Neuron (in vitro differentiated cells): ENCODE measurements around the gene SLC13A4.

Experiments
- H2AFZ ChIP-seq: one replicate; pipeline ENCODE4 v1.6.1; 2013; ENCODE audit warnings: low read depth, mild to moderate bottlenecking, inconsistent platforms, low read length, moderate library complexity
- H3K27me3 ChIP-seq: one replicate; pipeline ENCODE4 v1.6.1; 2013; ENCODE audit warnings: low read length; ENCODE audit not compliant: insufficient read depth
- H3K36me3 ChIP-seq: one replicate; pipeline ENCODE4 v1.6.1; 2013; ENCODE audit warnings: low read length; ENCODE audit not compliant: insufficient read depth
- H3K4me1 ChIP-seq: one replicate; pipeline ENCODE4 v1.6.1; 2013; ENCODE audit warnings: low read length; ENCODE audit not compliant: insufficient read depth
- H3K4me3 ChIP-seq: 2 replicates; pipeline ENCODE4 v1.5.1; 2013; ENCODE audit warnings: mild to moderate bottlenecking, low read length, moderate library complexity
- H3K9me3 ChIP-seq: one replicate; pipeline ENCODE4 v1.6.1; 2013; ENCODE audit warnings: low read length

The SLC13A4 gene

DNA sequence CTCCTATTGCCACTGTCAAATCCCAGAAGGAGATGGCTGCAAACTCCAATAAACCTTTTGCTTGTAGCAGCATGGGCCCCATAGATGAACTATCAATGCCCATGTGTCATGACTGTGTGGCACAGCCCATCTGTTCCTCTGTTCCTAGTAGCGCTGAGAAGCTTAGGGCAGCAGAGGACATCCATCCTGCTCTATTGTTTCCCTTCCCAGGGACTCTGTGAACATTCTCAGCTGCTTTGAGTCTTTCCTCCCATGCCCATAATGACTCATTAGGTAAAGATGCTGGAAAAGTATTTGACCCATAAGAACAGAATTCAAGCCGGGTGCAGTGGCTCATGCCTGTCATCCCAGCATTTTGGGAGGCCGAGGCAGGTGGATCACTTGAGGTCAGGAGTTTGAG is 37.4 kb downstream of the SLC13A4 start:
- H3K4me1 ChIP-seq = no peaks in the 10 kb centered on the region
- H3K36me3 ChIP-seq = peaks cover 18% of the 10 kb centered on the region
- no peak overlapping the region for H3K4me3 ChIP-seq
- H3K27me3 ChIP-seq = no peaks in the 10 kb centered on the region
- H3K9me3 ChIP-seq = no peaks in the 10 kb centered on the region
- H2AFZ ChIP-seq = no peak overlapping the region

GRCh38 chr7:135687466-135687865 is 40.5 kb downstream of the SLC13A4 start:
- H3K4me1 ChIP-seq = no peaks in the 10 kb centered on the region
- H3K9me3 ChIP-seq = no peaks in the 10 kb centered on the region
- no peak overlapping the region for H3K4me3 ChIP-seq
- peaks cover 14% of the 10 kb centered on the region for H3K36me3 ChIP-seq
- H2AFZ ChIP-seq = no peak overlapping the region
- no peaks in the 10 kb centered on the region for H3K27me3 ChIP-seq

DNA sequence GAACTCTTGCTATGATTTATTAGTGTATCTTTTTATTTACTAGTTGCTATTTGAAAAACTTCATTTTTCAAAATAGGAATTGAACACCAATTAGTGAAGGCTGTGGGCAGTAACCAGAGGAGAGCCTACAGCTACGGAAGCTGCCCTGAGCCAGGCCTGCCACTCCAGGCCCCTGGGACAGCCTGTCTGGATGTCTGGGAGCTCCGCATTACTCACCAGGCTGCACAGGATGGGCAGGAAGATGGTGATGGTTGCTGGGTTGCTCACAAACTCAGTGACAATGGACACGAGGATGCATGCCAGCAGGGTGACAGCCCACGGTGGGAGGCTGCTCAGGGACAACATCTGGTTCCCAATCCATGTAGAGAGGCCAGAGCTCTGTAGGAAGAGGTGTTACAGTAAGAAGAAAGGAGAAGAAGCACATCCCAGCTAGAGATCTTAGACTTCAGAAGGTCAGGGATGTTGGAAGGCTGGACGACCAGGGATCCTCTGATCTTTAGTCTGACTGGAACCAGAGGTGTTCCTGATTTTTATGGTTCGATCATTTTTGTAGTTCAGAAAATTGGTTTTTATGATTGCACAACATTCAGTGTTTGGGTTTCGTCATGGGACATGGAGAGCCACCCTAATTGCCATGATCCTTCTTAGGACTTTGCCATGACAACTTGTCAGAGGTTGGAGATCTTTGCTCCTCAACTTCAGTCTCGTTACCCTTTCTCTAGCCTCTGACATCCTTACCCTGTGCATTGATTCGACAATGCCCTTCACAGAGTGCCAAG is 42.5 kb downstream of the SLC13A4 start:
- no peak overlapping the region for H3K4me3 ChIP-seq
- H3K27me3 ChIP-seq = no peaks in the 10 kb centered on the region
- H3K4me1 ChIP-seq = no peaks in the 10 kb centered on the region
- peaks cover 5% of the 10 kb centered on the region for H3K36me3 ChIP-seq
- H3K9me3 ChIP-seq = no peaks in the 10 kb centered on the region
- no peak overlapping the region for H2AFZ ChIP-seq

DNA sequence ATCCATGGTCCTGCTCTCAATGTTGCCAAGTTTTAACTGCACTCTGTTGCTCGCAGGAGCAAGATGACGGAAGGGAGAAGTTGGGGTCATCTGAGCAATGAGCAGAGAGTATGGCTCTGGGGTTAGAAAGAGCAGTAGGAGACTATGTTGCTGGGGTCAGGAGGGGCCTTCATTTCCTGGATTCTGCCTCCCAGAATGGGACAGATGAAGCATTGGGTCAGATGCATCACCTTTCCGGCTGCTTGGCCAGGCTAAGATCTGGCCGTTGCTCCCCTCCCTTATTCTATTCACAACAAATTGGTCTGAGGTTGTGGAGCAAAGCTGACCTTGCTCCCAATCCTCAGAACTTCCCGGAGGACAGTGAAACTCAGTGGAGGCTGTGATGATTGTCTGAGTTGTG is 43.3 kb downstream of the SLC13A4 start:
- no peaks in the 10 kb centered on the region for H3K9me3 ChIP-seq
- no peak overlapping the region for H2AFZ ChIP-seq
- H3K27me3 ChIP-seq = no peaks in the 10 kb centered on the region
- no peaks in the 10 kb centered on the region for H3K4me1 ChIP-seq
- peaks cover 5% of the 10 kb centered on the region for H3K36me3 ChIP-seq
- H3K4me3 ChIP-seq = no peak overlapping the region

DNA sequence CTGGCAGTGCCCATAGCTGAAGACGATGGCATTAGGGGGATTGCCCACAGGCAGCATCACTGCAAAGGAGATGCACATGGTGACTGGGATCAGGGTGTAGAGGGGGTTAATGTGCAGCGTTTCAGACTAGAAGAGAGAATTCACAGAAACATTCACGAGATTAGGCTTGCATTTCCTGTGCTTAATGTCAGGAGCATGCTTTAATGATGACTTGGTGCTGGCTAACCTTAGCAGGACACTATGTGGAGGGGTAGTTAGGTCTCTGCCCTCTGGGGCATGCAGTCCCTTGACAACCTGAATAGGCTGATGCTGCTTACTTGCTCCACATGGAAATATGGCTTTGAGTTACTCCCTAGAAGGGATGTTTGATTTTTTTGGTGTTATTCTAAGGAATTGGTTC is 43.9 kb downstream of the SLC13A4 start:
- no peaks in the 10 kb centered on the region for H3K27me3 ChIP-seq
- no peaks in the 10 kb centered on the region for H3K9me3 ChIP-seq
- no peaks in the 10 kb centered on the region for H3K4me1 ChIP-seq

GRCh38 chr7:135683609-135684008 is 44.4 kb downstream of the SLC13A4 start:
- no peaks in the 10 kb centered on the region for H3K36me3 ChIP-seq
- H3K4me3 ChIP-seq = no peak overlapping the region
- no peak overlapping the region for H2AFZ ChIP-seq
- no peaks in the 10 kb centered on the region for H3K27me3 ChIP-seq
- no peaks in the 10 kb centered on the region for H3K4me1 ChIP-seq
- no peaks in the 10 kb centered on the region for H3K9me3 ChIP-seq

More for the DNA sequence above, 43.9 kb downstream of the SLC13A4 start:
- H3K36me3 ChIP-seq = no peaks in the 10 kb centered on the region
- no peak overlapping the region for H3K4me3 ChIP-seq
- no peak overlapping the region for H2AFZ ChIP-seq

- H3K4me3 ChIP-seq = no peak overlapping the region
- H3K36me3 ChIP-seq = peaks cover 11% of the 10 kb centered on the region
- no peak overlapping the region for H2AFZ ChIP-seq
- no peaks in the 10 kb centered on the region for H3K27me3 ChIP-seq
- no peaks in the 10 kb centered on the region for H3K9me3 ChIP-seq
- H3K4me1 ChIP-seq = no peaks in the 10 kb centered on the region
Observed at GRCh38 chr7:135682191-135682590, 45.8 kb downstream of the SLC13A4 start.

DNA sequence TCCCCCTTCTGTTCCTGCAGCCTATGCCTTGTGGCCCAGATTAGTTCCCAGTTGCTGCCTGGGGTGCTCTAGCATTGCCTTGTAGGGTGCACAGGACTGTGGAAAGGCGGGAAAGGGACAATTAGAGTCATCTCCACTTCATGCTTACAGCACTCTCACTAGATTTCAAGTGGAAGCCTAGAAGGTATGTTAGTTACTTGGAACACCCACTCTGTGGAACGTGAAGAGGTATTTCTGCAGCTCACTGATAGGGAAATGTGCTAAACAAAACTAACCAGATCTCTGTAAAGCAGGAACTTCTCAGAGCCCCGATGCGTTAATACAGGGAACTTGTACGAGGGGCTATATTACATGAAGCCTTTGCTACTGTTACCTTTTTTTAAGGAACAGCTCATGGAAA is 46.2 kb downstream of the SLC13A4 start:
- no peak overlapping the region for H3K4me3 ChIP-seq
- H3K4me1 ChIP-seq = no peaks in the 10 kb centered on the region
- H3K27me3 ChIP-seq = no peaks in the 10 kb centered on the region
- no peak overlapping the region for H2AFZ ChIP-seq
- no peaks in the 10 kb centered on the region for H3K9me3 ChIP-seq
- H3K36me3 ChIP-seq = peaks cover 13% of the 10 kb centered on the region

DNA sequence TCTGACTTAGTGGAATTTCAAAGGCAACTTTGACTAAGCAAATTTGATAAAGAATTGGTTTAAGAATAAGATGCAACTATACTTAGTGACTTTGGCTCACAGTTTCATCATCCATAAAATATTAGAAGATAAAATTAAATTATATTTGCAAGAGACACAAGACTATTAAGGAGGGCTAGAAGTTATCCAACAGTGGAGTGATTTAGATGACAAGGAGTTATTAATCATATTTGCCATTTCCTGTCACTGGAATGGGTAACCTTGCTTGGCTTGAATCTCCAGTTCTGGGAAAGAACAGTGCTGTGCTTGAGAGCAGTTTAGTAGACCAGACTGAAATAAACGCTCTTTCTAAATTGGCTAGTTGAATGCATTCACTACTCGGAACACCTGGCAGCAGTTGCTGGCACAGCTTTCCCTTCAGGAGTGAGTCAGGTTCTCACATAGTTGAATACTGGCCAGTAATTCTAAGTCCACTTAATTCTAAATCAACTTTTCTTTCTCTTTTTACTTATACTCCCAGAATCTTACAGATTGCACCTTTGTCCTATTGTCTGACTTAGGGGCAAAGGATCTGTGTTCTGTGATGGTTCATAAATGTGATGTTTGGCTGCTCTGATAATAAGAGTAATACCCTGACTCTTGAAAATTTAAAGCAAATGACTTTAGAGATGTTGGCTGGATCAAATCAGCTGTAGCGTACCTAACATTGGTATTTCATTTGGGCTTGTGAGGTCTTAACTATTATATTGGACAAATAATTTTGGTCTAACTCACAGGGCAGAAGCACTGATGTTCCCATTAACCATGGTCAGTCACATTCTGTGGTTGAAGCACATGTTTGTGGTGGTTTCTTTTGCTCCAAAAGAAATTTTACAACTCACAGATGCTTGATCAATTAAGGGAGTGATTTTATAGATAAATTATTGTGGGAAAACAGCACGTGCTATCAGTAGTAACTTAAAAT is 49.1 kb downstream of the SLC13A4 start:
- H3K4me1 ChIP-seq = no peaks in the 10 kb centered on the region
- no peak overlapping the region for H2AFZ ChIP-seq
- peaks cover 38% of the 10 kb centered on the region for H3K36me3 ChIP-seq
- H3K9me3 ChIP-seq = no peaks in the 10 kb centered on the region
- H3K4me3 ChIP-seq = no peak overlapping the region
- no peaks in the 10 kb centered on the region for H3K27me3 ChIP-seq

GRCh38 chr7:135673360-135673706 is 54.7 kb downstream of the SLC13A4 start:
- Histone ChIP-seq H3K36me3 (peaks cover 46% of the 10 kb centered on the region), H3K4me3 (no peak overlapping the region), H2AFZ (no peak overlapping the region), H3K9me3 (peaks cover 2% of the 10 kb centered on the region), H3K4me1 (peaks cover 4% of the 10 kb centered on the region), H3K27me3 (no peaks in the 10 kb centered on the region)

GRCh38 chr7:135672560-135673359 is 55.2 kb downstream of the SLC13A4 start:
- no peaks in the 10 kb centered on the region for H3K27me3 ChIP-seq
- H3K9me3 ChIP-seq = peaks cover 3% of the 10 kb centered on the region
- H3K4me3 ChIP-seq = no peak overlapping the region
- peaks cover 4% of the 10 kb centered on the region for H3K4me1 ChIP-seq
- H3K36me3 ChIP-seq = peaks cover 40% of the 10 kb centered on the region
- no peak overlapping the region for H2AFZ ChIP-seq

DNA sequence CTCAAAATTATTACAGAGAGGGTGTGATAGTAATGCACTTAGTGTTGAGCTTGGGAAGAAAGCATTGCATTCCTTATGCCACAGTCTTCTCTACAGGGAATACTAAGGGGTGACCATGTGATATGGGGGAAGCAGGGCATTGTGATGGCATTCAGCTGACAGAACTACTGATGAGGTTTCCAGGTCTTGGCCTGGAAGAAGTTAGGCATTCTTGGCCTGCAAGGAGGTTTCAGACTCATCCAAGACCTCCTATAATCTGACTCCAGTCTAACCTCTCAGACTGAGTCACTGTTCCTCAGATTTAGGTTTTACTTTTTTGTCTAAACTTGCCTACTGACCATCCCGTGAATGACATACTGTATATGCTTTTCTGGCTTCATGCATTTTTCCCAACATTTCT is 57.8 kb downstream of the SLC13A4 start:
- Histone ChIP-seq H3K4me3 (no peak overlapping the region), H2AFZ (no peak overlapping the region), H3K9me3 (peaks cover 3% of the 10 kb centered on the region), H3K27me3 (no peaks in the 10 kb centered on the region), H3K4me1 (peaks cover 4% of the 10 kb centered on the region), H3K36me3 (peaks cover 21% of the 10 kb centered on the region)

- Histone ChIP-seq H2AFZ (no peak overlapping the region), H3K4me3 (no peak overlapping the region), H3K9me3 (peaks cover 3% of the 10 kb centered on the region), H3K36me3 (peaks cover 21% of the 10 kb centered on the region), H3K27me3 (no peaks in the 10 kb centered on the region), H3K4me1 (peaks cover 4% of the 10 kb centered on the region)
Observed at GRCh38 chr7:135669774-135670173, 58.2 kb downstream of the SLC13A4 start.
